ENCODE results near the gene CXCR3. TPM values are rescaled to one million over a fixed set of nuclear protein-coding genes. Genes with fewer than 3 reads are reported as not detected.
"Not testable (repeated sequence)": the region's sequence is repeated elsewhere in the genome, so short reads cannot be mapped to it uniquely, and the experiment has no call there.

The CXCR3 gene
- total and polyA plus RNA-seq, 8 donors, result 0.17 to 1.7 (median 0.28) TPM; not detected in 2

DNA sequence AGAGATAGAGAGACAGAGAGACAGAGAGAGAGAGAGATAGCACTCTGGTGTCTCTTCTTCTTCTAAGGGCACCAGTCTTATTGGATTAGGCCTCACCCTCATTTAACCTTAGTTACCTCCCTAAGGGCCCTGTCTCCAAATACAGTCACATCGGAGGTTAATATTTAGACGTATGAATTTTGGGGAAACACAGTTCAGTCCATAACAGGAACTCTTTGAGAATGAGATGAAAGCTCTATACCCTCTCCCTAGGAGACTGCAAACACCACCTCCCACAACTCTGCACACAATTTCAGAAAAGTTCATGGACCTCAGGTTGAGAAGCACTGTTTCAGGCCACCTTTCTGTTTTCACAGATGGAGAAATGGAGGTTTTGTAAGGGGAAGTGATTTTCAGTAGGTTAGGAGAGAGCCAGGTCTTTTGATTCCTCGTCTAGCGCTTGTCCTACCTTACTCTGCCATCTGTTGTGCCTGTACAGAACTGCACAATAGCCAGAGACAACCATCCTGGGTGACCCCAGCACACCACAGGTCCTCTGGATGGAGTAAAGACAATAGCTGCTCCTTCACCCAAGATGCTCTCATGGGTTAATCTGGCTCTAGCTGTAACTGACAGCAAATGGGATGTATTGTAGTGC lies 32.1 kb upstream of the CXCR3 start:
- Histone ChIP-seq H3K9me3 (no peaks in the 10 kb centered on the region), H3K27ac (no peak overlapping the region), H3K27me3 (no peaks in the 10 kb centered on the region), H3K36me3 (no peaks in the 10 kb centered on the region), H3K4me3 (no peak overlapping the region), H3K4me1 (no peaks in the 10 kb centered on the region)
- intact Hi-C loops (cut with DNase I), result no loop called here
- TF ChIP-seq, protein P1, sequence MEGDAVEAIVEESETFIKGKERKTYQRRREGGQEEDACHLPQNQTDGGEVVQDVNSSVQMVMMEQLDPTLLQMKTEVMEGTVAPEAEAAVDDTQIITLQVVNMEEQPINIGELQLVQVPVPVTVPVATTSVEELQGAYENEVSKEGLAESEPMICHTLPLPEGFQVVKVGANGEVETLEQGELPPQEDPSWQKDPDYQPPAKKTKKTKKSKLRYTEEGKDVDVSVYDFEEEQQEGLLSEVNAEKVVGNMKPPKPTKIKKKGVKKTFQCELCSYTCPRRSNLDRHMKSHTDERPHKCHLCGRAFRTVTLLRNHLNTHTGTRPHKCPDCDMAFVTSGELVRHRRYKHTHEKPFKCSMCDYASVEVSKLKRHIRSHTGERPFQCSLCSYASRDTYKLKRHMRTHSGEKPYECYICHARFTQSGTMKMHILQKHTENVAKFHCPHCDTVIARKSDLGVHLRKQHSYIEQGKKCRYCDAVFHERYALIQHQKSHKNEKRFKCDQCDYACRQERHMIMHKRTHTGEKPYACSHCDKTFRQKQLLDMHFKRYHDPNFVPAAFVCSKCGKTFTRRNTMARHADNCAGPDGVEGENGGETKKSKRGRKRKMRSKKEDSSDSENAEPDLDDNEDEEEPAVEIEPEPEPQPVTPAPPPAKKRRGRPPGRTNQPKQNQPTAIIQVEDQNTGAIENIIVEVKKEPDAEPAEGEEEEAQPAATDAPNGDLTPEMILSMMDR (IDR thresholded peaks at IDR 0.05), result no peak
- ATAC-seq, result peak; percentile 90
- DNase-seq, result no peak

DNA sequence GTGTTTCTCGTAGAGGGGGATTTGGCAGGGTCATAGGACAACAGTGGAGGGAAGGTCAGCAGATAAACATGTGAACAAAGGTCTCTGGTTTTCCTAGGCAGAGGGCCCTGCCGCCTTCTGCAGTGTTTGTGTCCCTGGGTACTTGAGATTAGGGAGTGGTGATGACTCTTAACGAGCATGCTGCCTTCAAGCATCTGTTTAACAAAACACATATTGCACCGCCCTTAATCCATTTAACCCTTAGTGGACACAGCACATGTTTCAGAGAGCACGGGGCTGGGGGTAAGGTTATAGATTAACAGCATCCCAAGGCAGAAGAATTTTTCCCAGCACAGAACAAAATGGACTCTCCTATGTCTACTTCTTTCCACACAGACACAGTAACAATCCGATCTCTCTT lies 26.1 kb upstream of the CXCR3 start:
- H3K4me3 ChIP-seq; DNase-seq; H3K9me3 ChIP-seq; H3K27me3 ChIP-seq; H3K4me1 ChIP-seq; H3K36me3 ChIP-seq; H3K27ac ChIP-seq; intact Hi-C loops (cut with DNase I); ATAC-seq: not testable (repeated sequence)

DNA sequence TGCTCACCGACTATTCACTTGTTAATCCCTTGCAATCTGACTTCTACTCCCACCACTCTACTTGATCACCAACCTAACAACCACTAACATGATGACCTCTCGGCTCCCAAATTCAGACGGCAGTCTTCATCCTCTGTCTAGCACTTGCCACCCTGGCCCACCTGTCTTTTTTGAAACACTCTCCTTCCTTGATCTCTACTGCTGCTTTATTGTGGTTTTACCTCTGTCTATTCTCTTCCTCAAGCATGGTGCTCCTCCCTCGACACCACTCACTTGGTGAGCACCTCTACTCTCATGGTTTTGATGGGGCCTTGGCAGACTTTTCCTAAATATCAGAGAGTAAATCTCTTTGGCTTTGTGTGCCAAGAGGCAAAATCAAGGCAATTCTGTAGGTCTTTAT lies 21.7 kb upstream of the CXCR3 start:
- no peak overlapping the region for H3K4me3 ChIP-seq
- H3K36me3 ChIP-seq, result no peaks in the 10 kb centered on the region
- intact Hi-C loops (cut with DNase I), result no loop called here

DNA sequence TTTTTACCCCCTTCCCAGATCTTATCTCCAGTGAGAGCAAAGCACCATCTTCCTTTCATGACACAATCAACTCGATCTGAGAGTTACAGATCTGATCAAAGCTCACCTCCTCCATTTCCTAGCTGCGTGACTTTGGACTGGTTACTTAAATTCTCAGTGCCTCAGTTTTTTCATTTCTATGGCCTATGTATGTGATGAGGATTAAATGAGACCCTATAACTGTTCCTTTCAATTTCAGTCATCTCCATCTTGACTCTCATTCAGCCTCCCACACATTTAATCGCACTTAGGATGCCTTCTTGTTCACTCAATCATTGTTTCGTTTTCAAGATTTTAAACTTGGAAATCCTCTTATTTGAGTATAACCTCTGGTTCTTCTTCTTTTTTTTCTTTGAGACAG lies 20.1 kb upstream of the CXCR3 start:
- Histone ChIP-seq H3K9me3 (no peaks in the 10 kb centered on the region), H3K4me1 (no peaks in the 10 kb centered on the region), H3K36me3 (no peaks in the 10 kb centered on the region), H3K27me3 (no peaks in the 10 kb centered on the region), H3K4me3 (no peak overlapping the region), H3K27ac (no peak overlapping the region)
- DNase-seq (no peak), ATAC-seq (no peak)
- TF ChIP-seq, protein P1 (IDR thresholded peaks at IDR 0.05), result no peak
- intact Hi-C loops (cut with DNase I), result no loop called here

More for the DNA sequence above, 21.7 kb upstream of the CXCR3 start:
- Histone ChIP-seq H3K4me1 (no peaks in the 10 kb centered on the region), H3K9me3 (no peaks in the 10 kb centered on the region), H3K27ac (no peak overlapping the region), H3K27me3 (no peaks in the 10 kb centered on the region)
- TF ChIP-seq, protein P1 (IDR thresholded peaks at IDR 0.05), result no peak
- DNase-seq (no peak), ATAC-seq (no peak)

DNA sequence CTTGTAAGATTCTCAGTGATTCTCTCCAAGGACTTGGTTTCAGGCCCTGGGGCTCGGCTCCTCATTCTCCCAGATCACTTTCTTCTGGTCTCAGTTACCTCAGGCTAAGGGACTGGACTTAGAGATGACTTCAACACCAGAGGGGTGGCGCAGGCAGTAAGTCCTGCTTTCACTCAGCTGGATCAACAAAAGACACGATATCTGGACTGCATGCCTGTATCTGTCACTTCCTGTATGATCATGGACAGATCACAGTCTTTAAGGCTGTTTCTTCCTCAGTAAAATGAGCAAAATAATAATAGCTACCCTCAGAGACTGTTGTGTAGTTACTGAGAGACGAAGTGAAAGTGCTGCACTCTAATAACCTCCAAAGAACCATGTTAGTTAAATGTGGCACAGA lies 19.5 kb upstream of the CXCR3 start:
- H3K27ac ChIP-seq, result no peak overlapping the region
- H3K9me3 ChIP-seq, result no peaks in the 10 kb centered on the region
- H3K4me1 ChIP-seq, result no peaks in the 10 kb centered on the region
- TF ChIP-seq, protein P1 (IDR thresholded peaks at IDR 0.05), result no peak
- intact Hi-C loops (cut with DNase I), result no loop called here
- DNase-seq, result no peak
- H3K36me3 ChIP-seq, result no peaks in the 10 kb centered on the region
- no peak for ATAC-seq
- no peak overlapping the region for H3K4me3 ChIP-seq
- no peaks in the 10 kb centered on the region for H3K27me3 ChIP-seq

DNA sequence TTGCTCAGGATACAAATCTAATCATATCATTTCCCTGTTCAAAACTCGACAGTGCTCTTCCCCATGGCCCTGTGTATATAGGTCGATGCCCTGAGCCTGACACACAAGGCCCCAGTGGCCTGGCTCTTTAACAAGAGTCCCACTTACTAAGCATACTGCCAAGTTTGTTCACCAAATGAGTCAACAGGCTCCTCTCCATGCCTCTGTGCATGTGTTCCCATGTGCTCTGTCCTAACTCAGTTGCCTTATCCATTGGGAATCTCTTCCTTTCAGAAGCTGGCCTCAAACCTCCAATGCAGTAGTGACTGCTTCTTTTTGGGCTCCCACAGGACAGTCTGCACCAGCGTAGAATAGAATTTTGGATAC lies 18.9 kb upstream of the CXCR3 start:
- Histone ChIP-seq H3K27me3 (no peaks in the 10 kb centered on the region), H3K36me3 (no peaks in the 10 kb centered on the region), H3K27ac (no peak overlapping the region), H3K4me1 (no peaks in the 10 kb centered on the region), H3K4me3 (no peak overlapping the region), H3K9me3 (no peaks in the 10 kb centered on the region)
- no peak for ATAC-seq
- TF ChIP-seq, protein P1 (IDR thresholded peaks at IDR 0.05), result no peak
- intact Hi-C loops (cut with DNase I), result no loop called here
- no peak for DNase-seq
